Ecto neural progenitor cell (in vitro differentiated cells): ENCODE data around the gene RCBTB1.
"Not testable (repeated sequence)": the region's sequence is repeated elsewhere in the genome, so short reads cannot be mapped to it uniquely, and the experiment has no call there.

Experiments used
- DNase-seq: peaks from one replicate; pipeline ENCODE4 v3.0.0-alpha.2; 2018; ENCODE audit warnings: low spot score

RCBTB1 gene

GRCh38 chr13:49604570-49604969, 19.2 kb upstream of the RCBTB1 start:
- DNase-seq = no peak

DNA sequence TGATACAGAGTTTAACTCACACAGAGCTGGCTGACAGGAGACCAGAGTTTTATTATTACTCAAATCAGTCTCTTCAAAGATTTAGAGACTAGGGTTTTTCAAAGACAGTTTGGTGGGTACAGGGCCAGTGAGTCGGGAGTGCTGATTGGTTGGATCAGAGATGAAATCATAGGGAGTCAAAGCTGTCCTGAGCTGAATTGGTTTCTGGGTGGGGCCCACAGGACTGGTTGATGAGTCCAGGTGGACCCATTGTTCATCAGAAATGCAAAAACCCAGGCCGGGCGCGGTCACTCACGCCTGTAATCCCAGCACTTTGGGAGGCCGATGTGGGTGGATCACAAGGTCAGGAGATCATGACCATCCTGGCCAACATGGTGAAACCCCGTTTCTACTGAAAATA, 17.3 kb upstream of the RCBTB1 start:
- not testable (repeated sequence) for DNase-seq

DNA sequence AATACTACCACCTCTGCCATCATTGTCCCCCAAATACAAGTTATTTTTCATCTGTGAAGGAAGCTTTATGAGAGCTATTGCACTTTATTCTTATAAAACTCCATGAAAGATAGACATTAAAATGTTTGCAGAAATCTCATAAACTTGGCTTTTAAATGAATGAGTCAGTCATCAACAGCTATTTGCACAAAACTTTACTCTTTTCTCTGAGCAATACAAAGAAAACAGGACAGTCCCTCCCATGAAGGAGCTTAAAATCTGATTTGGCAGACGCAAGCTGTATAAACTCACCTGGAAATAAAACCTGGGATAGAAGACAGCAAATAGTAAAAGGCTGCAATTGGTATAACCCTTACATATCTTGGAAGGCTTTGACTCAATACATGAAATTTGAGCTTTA, 16.6 kb upstream of the RCBTB1 start:
- no peak for DNase-seq

GRCh38 chr13:49597043-49597641, 11.8 kb upstream of the RCBTB1 start:
- DNase-seq = no peak

GRCh38 chr13:49596221-49596620, 10.9 kb upstream of the RCBTB1 start:
- no peak for DNase-seq

- DNase-seq = no peak
These were observed 9.2 kb upstream of the RCBTB1 start for GRCh38 chr13:49594576-49594975.

- DNase-seq = not testable (repeated sequence)
These were observed 8.5 kb upstream of the RCBTB1 start for GRCh38 chr13:49593876-49594275.

DNA sequence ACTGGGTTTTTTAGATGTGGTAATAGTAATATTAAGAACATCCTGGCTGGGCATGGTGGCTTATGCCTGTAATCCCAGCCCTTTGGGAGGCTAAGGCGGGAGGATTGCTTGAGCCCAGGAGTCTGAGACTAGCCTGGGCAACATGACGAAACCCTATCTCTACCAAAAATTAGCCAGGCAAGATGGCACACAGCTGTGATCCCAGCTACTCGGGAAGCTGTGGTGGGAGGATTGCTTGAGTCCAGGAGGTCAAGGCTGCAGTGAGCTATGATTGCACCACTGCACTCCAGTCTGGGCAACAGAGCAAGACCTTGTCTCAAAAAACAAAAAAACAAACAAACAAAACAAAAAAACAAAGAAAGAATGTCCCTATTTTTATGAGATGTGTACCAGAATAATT, 5.4 kb upstream of the RCBTB1 start:
- DNase-seq = not testable (repeated sequence)

GRCh38 chr13:49587311-49587847, 2.0 kb upstream of the RCBTB1 start:
- DNase-seq = no peak

- no peak for DNase-seq
These were observed 1.4 kb upstream of the RCBTB1 start for GRCh38 chr13:49586717-49587116.

DNA sequence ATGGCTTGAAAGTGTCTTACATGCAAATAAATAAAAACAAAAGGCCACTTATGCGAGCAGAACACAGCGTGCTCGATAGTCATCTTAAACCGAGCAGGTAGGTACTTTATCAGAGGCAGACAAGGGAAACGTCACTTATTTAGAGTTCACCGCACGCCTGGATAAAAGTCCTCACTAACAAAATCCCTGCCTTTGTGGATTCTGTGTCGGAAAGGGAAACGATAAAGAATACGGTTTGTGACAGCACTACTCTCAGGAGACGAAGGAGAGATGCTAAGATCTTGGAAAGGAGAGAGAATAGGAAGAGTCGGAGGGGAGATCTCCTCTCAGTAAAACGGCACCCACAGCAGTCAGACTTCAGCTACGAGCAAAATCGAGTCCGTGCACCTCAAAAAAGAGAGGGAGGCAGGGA, 581 bp downstream of the RCBTB1 start:
- DNase-seq = no peak

DNA sequence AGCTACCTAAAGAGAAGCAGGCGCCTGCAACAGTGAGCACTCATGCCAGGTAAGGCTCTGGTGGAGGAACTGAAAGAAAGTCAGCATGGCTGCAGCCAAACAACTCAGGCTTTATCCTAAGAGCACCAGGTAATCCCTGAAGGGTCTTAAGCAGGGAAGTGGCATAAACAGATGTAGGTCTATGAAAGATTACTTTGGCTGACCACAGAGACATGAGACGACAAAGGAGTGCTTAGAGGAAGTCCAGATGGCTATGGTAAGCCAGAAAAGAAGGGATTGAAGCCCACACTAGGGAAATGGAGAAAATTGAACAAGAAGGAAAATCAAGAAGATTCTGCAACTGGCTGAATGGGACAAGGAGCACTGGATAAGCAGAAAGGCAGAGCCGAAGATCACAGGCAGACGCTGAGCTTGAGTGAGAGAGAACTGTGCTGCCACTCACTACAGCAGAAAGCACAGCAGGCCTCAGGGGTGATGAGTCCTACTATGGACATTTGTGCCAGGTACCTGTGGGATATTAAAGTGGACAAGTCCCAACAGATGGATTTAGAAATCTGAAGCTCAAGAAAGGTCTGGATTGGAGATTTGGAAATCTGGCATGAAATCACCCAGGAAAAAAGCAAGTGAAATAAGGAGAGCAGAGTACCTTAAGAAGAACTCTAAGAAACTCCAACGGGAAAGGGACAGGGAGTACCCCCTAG, 4.2 kb downstream of the RCBTB1 start:
- DNase-seq = no peak

DNA sequence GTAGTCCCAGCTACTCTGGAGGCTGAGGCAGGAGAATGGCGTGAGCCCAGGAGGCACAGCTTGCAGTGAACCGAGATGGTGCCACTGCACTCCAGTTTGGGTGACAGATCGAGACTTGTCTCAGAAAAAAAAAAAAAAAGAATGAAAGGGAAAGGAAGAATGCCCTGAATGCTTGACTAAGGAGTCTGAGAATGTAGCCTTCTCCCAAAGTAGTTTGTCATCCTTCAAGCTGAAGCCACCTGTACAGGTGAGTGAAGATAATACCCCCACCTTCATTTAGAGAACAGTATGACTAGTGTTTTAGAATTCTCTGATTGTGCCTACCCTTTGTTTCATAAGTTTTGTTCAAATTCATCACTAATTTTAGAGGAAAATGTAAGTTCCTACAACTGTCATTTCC, 5.9 kb downstream of the RCBTB1 start:
- no peak for DNase-seq

- no peak for DNase-seq
These were observed 13.8 kb downstream of the RCBTB1 start for GRCh38 chr13:49571299-49572240.

DNA sequence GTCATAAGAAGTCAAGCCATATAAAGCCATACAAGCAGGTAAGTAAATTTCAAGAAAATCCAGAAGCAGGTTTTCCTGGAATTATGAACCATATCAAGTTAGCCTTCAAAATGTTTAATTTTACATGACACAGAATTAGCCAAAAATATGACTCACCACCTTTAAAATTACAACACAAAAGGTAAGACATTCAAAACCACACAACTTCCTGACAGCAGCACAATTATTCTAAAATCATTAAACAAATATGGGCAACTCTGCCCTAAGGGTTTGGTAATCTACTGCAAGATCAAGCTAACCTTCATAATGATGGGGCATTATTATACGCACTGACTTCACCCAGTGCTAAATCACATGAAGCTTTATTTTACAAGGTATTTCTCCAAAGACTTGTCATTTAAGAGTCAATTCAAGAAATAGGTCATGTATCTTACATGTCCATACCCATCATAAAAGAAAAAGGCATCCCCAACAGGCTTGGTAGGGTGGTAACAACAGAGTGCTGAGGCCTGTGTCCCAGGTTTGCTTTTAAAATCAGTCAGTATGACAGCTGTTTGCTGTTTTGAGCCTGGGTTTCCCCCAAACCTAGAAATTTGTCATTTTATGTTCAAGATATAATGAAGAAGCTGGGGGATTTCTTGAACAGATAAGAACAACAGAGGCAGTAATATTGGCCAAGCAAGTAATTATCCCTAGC, 15.2 kb downstream of the RCBTB1 start:
- DNase-seq = no peak

DNA sequence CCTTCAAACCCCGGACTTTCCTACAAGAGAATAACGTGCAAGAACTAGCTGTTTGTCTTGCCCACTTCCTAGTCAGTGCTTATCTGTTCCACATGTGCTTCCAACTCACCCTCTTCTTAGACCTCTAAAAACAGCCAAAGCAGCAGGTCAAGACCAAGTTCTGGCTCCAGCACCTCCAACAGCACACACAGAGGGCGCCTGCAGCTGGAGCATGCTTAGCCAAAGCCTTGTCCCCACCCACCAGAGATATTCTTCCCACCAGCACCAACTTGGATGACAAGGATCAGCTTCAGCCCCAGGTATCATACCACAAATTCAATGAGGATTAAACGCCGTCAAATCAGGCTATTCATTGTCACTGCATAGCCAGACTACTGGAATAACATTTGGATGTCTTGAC, 17.9 kb downstream of the RCBTB1 start:
- DNase-seq = no peak

- DNase-seq = no peak
These were observed 18.9 kb downstream of the RCBTB1 start for GRCh38 chr13:49566461-49566860.

- not testable (repeated sequence) for DNase-seq
These were observed 19.9 kb downstream of the RCBTB1 start for GRCh38 chr13:49565461-49565860.

DNA sequence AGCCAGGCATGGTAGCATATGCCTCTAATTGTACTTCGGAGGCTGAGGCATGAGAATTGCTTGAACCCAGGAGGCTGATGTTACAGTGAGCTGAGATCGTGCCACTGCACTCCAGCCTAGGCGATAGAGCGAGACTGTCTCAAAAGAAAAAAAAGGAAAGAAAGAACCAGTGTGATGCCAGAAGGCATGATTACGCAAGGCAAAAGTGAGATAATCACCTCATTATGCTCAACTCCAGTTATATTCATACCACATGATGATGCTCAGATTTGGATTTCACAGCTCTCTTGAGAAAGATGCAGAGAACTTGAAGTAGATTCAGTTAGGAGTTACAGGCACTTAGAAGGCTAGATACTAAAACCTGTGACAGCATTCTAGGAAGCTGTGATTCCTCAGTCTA, 21.8 kb downstream of the RCBTB1 start:
- DNase-seq = no peak

GRCh38 chr13:49561062-49561410, 24.3 kb downstream of the RCBTB1 start:
- no peak for DNase-seq

GRCh38 chr13:49560270-49561061, 24.9 kb downstream of the RCBTB1 start:
- DNase-seq = no peak
